Lung microvascular endothelial cell (primary cell): Measurements from ENCODE around the gene PAQR6. TPM values are rescaled to one million over a fixed set of nuclear protein-coding genes. Genes with fewer than 3 reads are reported as not detected.

Source experiments
- DNase-seq, 2 donors: peaks; one replicate each; pipeline versions ENCODE4 v3.0.0 to v3.0.0-alpha.2; 2010; ENCODE audit warnings: low read depth in 2 of 2
- total RNA-seq: library from RNA; depleted of rRNA; stranded (reverse); fragments of >200 nt; gene quantifications from 2 replicates; pipeline ENCODE4 v1.2.1, GENCODE V29; 2014

Gene PAQR6
- total RNA-seq, 1 donor from 2014 or later, result 0.60 TPM

DNA sequence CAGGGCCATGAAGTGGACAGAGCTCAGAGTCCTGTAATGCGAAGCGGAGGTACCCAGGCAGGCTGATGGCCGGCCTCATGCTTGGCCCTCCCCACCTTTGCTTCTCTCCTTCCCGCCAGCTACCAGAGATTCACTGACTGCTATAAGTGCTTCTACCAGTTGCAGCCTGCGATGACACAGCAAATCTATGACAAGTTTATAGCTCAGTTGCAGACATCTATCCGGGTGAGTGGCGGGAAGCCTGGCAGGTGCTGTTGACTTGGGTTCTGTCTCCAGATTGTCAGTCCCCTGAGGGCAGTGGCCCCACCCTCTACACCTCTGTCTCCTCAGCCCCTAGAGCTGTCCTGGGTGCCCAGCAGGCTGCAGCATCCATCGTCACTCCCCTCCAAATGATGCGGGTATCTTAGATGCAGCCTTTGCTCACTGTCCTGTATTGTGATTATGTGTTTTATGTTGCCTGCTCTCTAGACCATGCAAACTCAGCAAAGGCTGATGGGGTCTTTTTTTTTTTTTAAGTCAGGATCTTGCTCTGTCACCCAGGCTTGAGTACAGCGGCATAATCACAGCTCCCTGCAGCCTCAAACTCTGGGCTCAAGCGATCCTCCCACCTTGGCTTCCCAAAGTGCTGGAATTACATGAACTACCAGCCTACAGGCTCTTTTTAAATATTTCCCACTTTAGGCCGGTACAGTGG lies 15.5 kb downstream of the PAQR6 start:
- DNase-seq, result no peak

DNA sequence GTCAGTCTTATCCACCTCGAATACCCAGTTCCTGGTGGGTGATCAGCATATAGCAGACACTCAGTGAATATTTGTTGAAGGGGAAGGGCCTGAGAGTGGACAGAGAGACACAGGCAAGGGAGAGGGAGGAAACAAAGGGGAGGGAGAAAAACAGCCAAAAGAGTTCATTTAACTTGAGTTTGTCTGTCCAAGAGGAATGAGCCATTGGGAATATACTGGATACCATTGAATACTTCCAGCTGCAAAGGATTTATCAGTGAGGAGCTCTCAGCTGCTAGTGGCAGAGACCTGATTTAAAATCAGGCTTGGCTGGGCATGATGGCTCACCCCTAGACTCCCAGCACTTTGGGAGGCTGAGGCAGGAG lies 17.4 kb downstream of the PAQR6 start:
- no peak for DNase-seq

- DNase-seq, result no peak
Observed at GRCh38 chr1:156229809-156230472, 17.9 kb downstream of the PAQR6 start.

GRCh38 chr1:156228501-156228900 lies 19.4 kb downstream of the PAQR6 start:
- DNase-seq, result no peak

DNA sequence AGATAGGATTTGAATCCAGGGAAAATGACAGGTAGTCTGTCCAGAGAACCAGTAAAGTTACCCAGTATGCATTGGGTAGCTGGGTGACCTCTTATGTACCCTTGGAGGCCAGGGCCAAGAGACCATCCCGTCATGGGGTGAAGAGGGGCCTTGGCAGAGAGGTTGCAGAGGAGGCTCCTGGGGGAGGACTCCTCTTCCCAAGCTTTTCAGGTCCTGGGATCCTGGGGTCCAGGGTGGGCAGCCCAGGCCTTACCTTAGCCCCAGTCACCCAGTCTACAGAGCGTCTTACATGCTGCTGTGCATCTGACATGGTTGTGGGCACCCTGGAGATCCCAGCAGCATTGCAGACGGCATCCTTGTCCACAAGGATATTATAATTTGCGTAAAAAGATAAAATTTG lies 21.1 kb downstream of the PAQR6 start:
- no peak for DNase-seq

DNA sequence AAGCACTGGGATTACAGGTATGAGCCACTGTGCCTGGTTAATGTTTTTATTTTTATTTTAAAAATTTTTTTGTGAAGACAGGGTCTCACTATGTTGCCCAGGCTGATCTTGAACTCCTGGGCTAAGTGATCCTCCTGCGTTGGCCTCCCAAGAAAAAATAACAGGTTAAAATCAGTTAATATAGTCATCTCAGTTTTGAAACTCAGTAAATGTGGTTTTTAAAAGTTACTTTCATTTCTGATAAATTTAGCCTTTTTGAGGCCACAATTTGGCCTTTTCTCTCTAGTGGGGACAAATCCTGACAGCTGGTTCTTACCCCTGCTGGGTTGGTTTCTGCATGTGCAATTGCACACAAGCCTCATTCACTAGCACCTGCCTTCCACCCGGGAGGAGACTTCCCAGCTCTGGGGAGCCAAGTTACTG lies 21.7 kb downstream of the PAQR6 start:
- DNase-seq, result no peak

DNA sequence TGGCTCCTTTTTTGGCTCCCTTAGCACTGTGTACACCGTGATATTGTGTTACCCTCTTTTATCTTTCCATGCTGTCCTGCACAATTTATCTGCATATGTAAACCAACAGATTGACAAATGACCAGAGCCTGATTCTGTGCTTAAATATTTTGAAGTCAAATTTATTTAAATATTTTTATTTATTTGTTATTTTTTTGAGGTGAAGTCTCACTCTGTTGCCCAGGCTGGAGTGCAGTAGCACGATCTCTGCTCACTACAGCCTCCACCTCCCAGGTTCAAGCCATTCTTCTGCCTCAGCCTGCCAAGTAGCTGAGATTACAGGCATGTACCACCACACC lies 22.2 kb downstream of the PAQR6 start:
- DNase-seq, result no peak

DNA sequence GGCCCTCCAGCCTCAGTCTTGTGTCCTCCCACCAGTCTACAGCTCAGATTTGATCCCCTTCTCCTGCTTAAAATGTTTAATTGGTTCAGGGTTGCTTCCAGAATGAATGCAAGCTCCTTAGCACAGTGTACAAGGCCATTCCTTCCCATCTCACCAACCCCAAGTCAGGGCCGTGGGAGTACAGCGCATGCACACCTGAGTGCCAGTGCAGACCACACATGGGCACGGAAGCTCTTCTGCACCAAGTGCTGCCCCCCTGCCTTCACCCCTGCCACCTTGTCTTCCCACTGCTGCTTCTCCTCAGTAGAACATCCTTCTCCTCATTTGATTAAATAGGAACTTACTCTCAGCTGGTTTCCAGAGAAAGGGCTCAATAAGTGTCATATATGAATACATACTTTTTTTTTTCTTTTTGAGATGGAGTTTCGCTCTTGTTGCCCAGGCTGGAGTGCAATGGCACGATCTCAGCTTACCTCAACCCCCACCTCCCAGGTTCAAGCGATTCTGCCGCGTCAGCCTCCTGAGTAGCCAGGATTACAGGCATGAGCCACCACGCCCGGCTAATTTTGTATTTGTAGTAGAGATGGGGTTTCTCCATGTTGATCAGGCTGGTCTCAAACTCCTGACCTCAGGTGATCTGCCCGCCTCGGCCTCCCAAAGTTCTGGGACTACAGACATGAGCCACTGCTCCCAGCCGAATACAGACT lies 25.7 kb downstream of the PAQR6 start:
- no peak for DNase-seq

DNA sequence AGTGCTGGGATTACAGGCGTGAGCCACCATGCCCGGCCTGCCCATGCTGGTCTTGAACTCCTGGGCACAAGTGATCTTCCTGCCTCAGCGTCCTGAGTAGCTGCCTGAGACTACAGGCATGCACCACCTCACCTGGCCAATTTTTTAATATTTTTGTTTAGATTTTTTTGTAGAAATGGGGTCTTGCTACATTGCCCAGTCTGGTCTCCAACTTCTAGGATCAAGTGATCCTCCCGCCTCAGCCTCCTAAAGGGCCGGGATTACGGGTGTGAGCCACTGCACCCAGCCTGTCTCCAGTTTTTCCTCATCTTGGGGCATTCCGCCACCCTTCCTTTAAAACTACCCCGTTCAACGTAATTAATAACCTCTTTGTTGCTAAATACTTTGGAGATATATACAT lies 27.6 kb downstream of the PAQR6 start:
- no peak for DNase-seq

GRCh38 chr1:156217871-156218270 lies 30.0 kb downstream of the PAQR6 start:
- DNase-seq, result peak; percentile 42 to 69

GRCh38 chr1:156216361-156217086 lies 31.3 kb downstream of the PAQR6 start:
- DNase-seq, result peak in 1 of 2 donors; percentile 13

DNA sequence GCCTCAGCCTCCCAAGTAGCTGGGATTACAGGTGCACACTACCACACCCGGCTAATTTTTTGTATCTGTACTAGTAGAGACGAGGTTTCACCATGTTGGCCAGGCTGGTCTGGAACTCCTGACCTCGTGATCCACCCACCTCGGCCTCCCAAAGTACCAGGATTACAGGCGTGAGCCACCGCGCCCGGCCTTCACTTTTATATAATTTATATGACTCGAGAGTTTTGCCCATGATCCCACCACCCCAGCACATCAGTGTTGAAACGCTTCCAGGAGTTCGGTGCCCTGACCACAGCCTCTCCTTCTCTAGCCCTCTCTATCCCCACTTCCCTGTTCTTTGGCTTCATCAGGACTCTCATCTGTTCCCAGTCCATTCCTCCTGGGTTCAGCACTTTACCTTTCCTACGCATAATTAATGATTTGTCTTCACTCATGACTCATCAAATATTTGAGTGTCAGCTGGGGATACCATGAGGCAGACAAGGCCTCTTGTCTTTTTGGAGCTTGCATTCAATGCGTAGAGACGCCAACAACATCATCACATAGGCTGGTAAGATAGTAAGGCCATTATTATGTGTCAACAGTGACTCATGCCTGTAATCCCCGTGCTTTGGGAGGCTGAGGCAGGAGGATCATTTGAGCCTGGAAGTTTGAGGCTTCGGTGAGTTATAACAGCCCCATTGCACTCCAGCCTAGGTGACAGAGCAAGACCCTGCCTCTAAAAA lies 33.7 kb downstream of the PAQR6 start:
- peak in 1 of 2 donors; percentile 48 for DNase-seq

- no peak for DNase-seq
Observed at GRCh38 chr1:156213644-156213966, 34.3 kb downstream of the PAQR6 start.

- DNase-seq, result peak; percentile 97 to 98
Observed at GRCh38 chr1:156212833-156213643, 34.8 kb downstream of the PAQR6 start, which contains the start of gene PMF1. Gene PMF1 (plus strand): TSS chr1:156213007. CDS start chr1:156213016, 9 bp downstream.

DNA sequence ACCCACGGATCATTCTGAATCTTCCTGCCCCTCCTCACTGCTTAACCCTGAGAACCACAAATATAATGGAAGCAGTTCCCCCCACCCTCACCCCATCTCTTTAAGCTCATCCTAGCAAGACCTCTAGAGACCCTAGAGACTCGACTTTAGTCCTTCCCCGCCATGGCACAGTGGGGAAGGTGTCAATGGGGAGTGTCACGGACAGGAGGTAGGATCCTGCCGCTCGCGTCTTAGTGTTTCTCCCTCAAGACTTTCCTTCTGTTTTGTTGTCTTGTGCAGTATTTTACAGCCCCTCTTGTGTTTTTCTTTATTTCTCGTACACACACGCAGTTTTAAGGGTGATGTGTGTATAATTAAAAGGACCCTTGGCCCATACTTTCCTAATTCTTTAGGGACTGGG lies 35.7 kb downstream of the PAQR6 start:
- no peak for DNase-seq

DNA sequence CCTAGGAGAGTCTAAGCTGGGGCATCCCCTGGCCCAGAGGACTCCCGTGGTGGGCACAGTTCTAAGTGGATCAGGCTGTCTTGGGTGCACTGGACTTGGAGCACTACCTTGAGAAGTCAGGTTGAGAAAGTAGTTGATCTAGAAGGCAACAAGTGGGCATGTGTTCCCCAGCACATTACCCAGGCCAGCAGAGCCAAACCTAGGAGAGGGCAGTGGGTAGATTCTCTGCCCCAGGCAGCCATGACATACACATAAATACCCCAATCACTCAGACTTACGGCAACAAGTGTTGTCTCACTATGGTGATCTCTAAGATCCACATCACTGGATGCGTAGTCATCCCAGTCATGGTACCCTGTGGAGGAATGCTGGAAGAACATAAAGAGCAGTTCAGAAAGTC lies 36.6 kb downstream of the PAQR6 start:
- no peak for DNase-seq

DNA sequence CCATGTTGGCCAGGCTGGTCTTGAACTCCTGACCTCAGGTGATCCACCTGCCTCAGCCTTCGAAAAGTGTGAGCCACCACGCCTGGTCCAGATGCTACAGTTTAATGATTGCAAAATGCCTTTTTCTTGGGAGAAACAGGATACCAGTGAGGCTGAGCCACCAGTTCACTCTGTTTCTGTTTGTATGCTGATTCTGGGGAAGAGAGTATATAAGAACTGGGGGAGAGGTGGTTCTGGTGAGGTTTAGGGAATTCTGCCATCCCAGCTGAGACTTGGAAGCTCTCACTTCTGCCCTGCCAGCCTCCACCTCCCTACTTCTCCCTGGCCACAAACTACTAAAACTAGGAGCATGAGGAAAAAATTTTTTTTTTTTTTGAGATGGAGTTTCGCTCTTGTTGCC lies 43.2 kb downstream of the PAQR6 start:
- DNase-seq, result no peak

- DNase-seq, result peak in 1 of 2 donors; percentile 14
Observed at GRCh38 chr1:156203331-156203730, 44.5 kb downstream of the PAQR6 start.

DNA sequence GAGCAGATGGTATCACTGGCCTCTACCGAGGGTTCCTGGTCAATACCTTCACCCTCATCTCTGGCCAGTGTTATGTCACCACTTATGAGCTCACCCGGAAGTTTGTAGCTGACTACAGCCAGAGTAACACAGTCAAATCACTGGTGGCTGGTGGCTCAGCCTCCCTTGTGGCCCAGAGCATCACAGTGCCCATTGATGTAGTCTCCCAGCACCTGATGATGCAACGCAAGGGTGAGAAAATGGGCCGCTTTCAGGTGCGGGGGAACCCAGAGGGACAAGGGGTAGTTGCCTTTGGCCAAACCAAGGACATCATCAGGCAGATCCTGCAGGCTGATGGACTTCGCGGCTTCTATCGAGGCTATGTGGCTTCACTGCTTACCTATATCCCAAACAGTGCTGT lies 47.8 kb downstream of the PAQR6 start:
- no peak for DNase-seq

- no peak for DNase-seq
Observed at GRCh38 chr1:156198831-156199349, 49.0 kb downstream of the PAQR6 start.
